GM18951 (cell line): Measurements from ENCODE around the gene SH3RF3.

ENCODE experiments used
- POLR2A ChIP-seq: IDR thresholded peaks from 4 replicates; pipeline ENCODE4 v1.6.1; 2011; ENCODE audit warnings: mild to moderate bottlenecking; ENCODE audit not compliant: insufficient read length, insufficient read depth; ENCODE audit errors: extremely low read depth
- in situ Hi-C: fragments of 300-500 bp; cut with MboI; formaldehyde crosslinking; loops from one replicate; pipeline ENCODE4 v1.12.0; 2022; ENCODE audit warnings: low sequenced_read_pairs, mixed read lengths, inconsistent platforms; ENCODE audit not compliant: unreplicated experiment

Gene SH3RF3

GRCh38 chr2:109419960-109420370 is 291.0 kb downstream of the SH3RF3 start:
- in situ Hi-C loops, result no loop called here
- no peak for TF ChIP-seq POLR2A

- no peak for TF ChIP-seq POLR2A
- in situ Hi-C loops, result no loop called here
These were observed 292.1 kb downstream of the SH3RF3 start for GRCh38 chr2:109421101-109421500.

GRCh38 chr2:109421642-109422041 is 292.6 kb downstream of the SH3RF3 start:
- TF ChIP-seq POLR2A, result no peak
- in situ Hi-C loops, result no loop called here

GRCh38 chr2:109422071-109422757 is 293.2 kb downstream of the SH3RF3 start:
- no peak for TF ChIP-seq POLR2A
- in situ Hi-C loops, result no loop called here

GRCh38 chr2:109422758-109423500 is 293.9 kb downstream of the SH3RF3 start:
- in situ Hi-C loops, result no loop called here

GRCh38 chr2:109423556-109424359 is 294.8 kb downstream of the SH3RF3 start:
- TF ChIP-seq POLR2A, result no peak
- in situ Hi-C loops, result no loop called here

More at GRCh38 chr2:109422758-109423500, 293.9 kb downstream of the SH3RF3 start:
- no peak for TF ChIP-seq POLR2A

GRCh38 chr2:109425411-109425810 is 296.4 kb downstream of the SH3RF3 start:
- in situ Hi-C loops, result no loop called here
- TF ChIP-seq POLR2A, result no peak

- in situ Hi-C loops, result no loop called here
- no peak for TF ChIP-seq POLR2A
These were observed 298.7 kb downstream of the SH3RF3 start for GRCh38 chr2:109427661-109428091.

- TF ChIP-seq POLR2A, result no peak
- in situ Hi-C loops, result no loop called here
These were observed 299.3 kb downstream of the SH3RF3 start for GRCh38 chr2:109428281-109428680.

GRCh38 chr2:109428841-109429566 is 300.0 kb downstream of the SH3RF3 start:
- TF ChIP-seq POLR2A, result no peak
- in situ Hi-C loops, result no loop called here

GRCh38 chr2:109429567-109430328 is 300.7 kb downstream of the SH3RF3 start:
- TF ChIP-seq POLR2A, result no peak
- in situ Hi-C loops, result no loop called here

- in situ Hi-C loops, result no loop called here
These were observed 301.3 kb downstream of the SH3RF3 start for GRCh38 chr2:109430329-109430636.

More at GRCh38 chr2:109430329-109430636, 301.3 kb downstream of the SH3RF3 start:
- no peak for TF ChIP-seq POLR2A
